ENCODE measurements around the gene PRKCE.

PRKCE gene

DNA sequence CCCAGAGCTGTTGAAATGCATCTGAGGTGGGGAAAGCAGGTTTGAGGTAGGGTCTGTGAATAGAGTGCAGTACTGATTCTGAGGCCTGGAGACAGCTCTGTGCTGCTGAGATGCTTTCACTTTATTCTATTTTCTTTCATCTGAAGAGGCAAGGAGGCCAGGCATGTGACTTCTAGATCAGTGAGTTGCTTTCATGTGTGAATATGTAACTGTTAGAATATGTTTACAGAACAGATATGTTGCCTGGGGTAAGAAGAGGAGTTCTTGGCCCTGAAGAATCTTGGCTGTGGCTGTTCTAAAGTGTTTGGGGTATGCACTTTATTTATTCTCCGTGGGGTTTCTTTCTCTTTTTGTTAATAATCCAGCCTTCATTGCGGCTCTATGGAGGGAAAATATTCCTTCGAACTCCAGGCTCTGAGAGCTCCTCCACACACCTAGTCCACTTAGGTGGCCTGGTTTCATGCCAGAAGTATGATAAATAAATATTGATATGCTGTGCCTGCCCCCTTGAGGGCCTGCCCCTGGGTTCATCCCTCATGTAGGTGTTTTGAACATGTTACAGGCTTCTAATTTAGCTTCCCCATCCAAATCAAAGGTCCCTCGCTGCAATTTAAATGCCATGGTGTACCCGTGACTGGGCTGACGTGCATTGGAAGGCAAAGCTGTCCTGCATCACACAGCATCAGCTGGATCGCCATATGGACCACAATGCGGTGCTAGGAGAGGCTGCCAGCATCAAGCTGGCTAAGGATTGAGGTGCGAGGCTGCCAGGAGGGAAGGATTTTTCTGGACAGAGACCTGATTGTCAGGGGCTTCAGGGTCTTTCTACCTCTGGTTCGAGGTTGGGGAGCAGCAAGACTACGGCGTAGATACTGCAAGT, 102.9 kb downstream of the PRKCE start:
- DNase-seq (ENCODE audit: low read depth in 3 of 3): no peak

- no peak for DNase-seq (ENCODE audit: low read depth in 3 of 3)
Measured at GRCh38 chr2:45755585-45756335, 104.3 kb downstream of the PRKCE start.

- DNase-seq (ENCODE audit: low read depth in 3 of 3): no peak
Measured at GRCh38 chr2:45758018-45758417, 106.5 kb downstream of the PRKCE start.

GRCh38 chr2:45759310-45759851, 107.9 kb downstream of the PRKCE start:
- no peak for DNase-seq (ENCODE audit: low read depth in 3 of 3)

GRCh38 chr2:45761635-45762034, 110.2 kb downstream of the PRKCE start:
- no peak for DNase-seq (ENCODE audit: low read depth in 3 of 3)

GRCh38 chr2:45763255-45763654, 111.8 kb downstream of the PRKCE start:
- no peak for DNase-seq (ENCODE audit: low read depth in 3 of 3)

DNA sequence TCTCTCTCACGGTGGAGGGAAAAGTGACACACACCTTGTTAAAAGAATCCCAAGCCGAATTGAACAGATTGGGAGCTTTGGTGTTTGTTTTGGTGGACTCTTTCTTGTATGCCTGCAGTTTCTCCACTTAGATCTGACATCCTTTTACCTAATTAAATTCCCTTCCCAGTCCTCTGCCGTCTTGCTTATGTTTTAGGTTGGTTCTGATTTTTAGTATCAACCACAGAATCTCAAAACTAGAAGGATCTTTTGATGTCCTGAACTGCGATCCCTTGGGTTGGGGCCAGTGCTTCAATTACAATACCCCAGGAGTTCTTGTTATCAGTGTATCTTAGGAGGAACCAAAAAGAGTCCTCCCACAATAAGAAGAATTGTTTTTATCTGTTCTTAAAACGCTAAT, 112.3 kb downstream of the PRKCE start:
- no peak for DNase-seq (ENCODE audit: low read depth in 3 of 3)

GRCh38 chr2:45765007-45765727, 113.7 kb downstream of the PRKCE start:
- DNase-seq (ENCODE audit: low read depth in 3 of 3): no peak

- no peak for DNase-seq (ENCODE audit: low read depth in 3 of 3)
Measured at GRCh38 chr2:45765728-45766254, 114.3 kb downstream of the PRKCE start.

DNA sequence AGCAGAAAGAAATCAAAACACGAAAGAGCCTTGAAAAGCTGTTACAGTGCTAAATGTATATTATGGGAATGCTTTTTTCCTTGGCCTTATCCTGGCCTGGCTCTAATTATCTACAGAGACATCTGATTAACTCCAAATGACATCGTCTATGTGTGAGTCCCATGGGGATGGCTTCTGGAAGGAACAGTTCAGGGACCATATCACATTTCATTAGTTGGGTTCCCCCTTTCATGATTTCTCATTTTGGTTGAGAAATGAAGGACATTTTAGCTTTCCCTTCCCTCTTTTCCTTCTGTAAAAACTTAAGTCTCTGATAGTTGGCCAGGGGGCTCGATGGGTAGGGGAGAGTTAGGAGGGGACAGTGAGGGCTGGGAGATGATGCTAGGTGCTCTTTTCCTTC, 116.7 kb downstream of the PRKCE start:
- no peak for DNase-seq (ENCODE audit: low read depth in 3 of 3)

- DNase-seq (ENCODE audit: low read depth in 3 of 3): no peak
Measured at GRCh38 chr2:45769056-45769455, 117.6 kb downstream of the PRKCE start.

DNA sequence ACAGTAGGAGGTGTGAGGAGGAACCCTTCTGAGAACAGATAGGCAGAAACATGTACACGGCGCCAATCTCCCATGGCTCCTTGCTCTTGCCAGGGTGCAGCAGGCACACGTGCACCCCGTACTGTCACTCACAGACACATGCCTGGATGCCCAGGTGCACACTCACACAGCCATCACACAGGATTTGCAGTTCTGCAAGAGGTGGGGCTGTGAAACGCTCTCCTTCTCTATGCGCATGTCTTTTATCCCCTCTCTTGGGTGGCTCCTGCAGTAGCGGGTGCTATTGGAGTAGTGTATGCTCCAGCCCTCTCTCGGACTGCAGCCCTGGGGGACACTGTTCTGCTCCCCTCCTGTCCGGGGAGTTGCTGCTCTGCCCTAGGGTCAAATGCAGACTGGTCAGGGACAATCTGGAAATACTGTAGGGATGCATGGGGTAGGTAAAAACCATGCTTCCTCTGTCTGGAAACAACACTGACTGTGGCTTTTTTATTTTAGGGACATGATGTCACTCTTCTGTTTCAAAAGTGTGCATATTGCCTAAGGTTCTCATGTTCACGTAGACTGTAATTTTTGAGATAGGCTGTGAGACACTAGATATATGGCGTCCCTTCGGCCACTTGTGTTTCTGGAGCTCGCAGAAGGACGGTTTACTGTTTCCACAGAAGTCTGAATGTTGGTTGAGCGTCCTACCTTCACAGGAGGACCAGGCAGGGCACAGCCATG, 118.5 kb downstream of the PRKCE start:
- no peak for DNase-seq (ENCODE audit: low read depth in 3 of 3)

GRCh38 chr2:45770811-45771210, 119.3 kb downstream of the PRKCE start:
- no peak for DNase-seq (ENCODE audit: low read depth in 3 of 3)

DNA sequence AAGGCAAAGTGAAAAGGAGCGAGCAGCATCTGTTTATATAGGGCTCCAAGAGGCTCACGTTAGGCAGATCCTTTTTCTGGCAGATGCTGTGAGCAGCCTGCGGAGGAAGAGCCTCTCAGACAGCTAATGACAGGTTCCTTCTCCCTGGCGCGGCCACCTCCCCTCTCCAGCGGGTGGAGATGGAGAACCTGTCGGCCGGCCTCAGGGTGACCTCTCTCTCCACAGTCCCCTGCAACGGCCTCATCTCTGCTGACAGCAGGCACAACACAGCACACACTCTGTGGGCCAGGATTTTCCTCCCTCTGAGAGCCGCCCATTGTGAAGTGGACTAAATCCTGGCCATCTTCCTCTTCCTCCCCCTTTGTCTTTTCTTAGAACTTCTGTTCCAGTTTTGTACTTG, 119.8 kb downstream of the PRKCE start:
- no peak for DNase-seq (ENCODE audit: low read depth in 3 of 3)

DNA sequence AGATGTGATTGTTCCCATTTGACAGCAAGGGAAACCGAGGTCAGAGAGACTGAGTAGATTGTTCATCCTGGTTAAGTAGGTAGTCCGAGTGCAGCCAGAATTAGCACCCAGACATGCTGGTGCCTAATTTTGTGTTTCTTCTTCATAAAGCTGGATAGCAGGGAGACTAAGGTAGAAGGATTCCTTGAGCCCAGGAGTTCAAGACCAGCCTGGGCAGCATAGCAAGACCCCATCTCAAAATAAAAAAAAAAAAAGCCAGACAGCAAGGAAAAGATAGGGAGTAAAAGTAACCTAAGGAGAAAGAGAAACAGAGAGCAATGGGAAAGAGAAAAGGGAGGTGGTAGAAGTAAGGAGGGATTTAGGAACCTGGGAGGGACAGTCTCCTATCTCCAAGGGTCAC, 120.6 kb downstream of the PRKCE start:
- no peak for DNase-seq (ENCODE audit: low read depth in 3 of 3)

DNA sequence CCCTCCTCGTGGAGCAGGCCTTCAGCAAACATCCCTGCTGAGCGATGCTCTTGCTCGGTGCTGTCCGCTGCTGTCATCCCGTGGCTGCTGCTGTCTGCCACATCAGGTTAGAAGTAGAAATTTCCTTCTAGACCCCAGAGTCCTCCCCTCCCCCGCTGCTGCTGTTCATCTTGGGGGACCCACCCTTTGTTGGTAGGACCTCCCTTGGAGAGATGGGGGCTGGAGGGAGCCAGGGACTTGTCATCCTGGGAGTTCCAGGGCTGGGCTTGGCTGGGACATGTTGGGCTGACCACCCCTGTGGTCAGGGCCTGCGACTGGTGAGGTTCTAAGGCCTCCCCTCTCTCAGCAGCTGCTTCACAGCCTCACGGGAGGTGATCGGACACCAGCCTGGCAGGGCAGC, 122.4 kb downstream of the PRKCE start:
- no peak for DNase-seq (ENCODE audit: low read depth in 3 of 3)

GRCh38 chr2:45774688-45775244, 123.3 kb downstream of the PRKCE start:
- DNase-seq (ENCODE audit: low read depth in 3 of 3): no peak

GRCh38 chr2:45776160-45776955, 124.9 kb downstream of the PRKCE start:
- DNase-seq (ENCODE audit: low read depth in 3 of 3): no peak

- no peak for DNase-seq (ENCODE audit: low read depth in 3 of 3)
Measured at GRCh38 chr2:45777996-45778719, 126.7 kb downstream of the PRKCE start.

All from stimulated activated CD4-positive, alpha-beta T cell treated with anti-CD3 and anti-CD28 coated beads, TNF-alpha, amount 100 ng/mL, for 48 hours (primary cell).